Stimulated activated CD8-positive, alpha-beta memory T cell treated with anti-CD3 and anti-CD28 coated beads, Interleukin-2, amount 100 ng/mL, for 48 hours (primary cell): ENCODE data around the gene C13orf46.

Experiments
- DNase-seq, 2 donors: peaks; one replicate each; pipeline ENCODE4 v3.0.0-alpha.2; 2020; ENCODE audit warnings: low read depth in 2 of 2

Gene C13orf46

GRCh38 chr13:113955235-113955634, 18.6 kb downstream of the C13orf46 start:
- no peak for DNase-seq

DNA sequence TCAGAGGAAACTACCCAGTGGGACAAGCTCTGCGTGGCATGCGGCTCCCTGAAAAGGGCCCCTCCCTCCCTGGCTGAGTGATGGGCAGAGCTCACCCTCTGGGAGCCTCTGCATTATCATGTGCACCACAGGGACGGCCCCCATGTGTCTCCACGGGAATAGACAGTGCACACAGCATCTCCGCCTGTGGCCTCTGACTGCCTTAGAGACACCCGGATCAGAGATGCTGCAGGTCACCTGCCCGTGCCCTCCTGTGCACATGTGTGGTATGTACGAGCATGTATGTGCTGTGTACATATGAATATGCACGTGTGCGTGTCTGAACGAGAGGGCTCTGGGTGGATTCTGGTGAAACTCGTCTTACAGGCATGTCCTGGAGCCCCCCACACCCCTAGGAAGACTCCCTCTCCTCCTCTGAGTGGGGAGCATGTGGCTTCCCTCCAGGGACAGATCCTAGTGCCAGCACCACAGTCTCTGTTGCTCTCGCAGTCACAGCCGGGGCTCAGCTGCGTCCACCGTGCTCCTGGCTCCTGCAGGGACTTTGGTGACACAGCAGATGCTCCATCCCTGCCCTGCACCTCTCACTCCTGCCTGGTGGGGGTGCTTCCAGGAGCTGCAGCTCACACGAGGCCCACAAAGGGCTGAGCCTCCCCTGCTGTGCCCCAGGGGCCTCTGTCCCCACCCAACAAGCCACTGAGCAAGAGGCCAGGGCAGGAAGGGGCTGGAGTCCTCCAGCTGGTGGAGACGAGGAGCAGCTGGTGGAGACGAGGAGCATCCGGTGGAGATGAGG, 19.6 kb downstream of the C13orf46 start:
- DNase-seq = no peak

GRCh38 chr13:113953561-113953960, 20.3 kb downstream of the C13orf46 start:
- DNase-seq = no peak

DNA sequence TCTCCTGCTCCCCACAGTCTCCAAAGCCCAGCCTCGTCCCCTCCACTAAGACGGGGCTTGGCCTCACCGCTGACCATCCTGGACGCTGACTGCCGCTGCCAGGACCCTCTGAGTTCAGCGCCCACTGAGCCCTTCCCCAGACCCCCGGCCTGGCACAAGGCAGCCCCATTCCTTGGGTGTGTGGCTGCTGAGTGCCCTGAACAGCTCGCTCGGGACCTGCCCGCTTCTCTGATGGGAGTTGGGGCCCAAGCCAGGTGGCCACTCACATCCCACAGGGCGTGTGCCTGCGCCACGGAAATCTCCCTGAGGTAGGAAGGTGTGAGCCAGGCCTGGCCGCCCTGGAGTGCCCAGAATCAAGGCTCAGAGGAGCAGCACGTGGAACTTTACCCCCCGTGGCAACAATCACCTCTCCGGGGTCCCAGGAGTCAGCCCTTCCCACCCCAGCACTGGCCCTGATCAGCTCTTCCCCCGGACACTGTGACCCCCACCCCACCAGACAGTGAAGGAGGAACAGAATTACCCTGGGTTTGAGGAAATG, 20.8 kb downstream of the C13orf46 start:
- no peak for DNase-seq

GRCh38 chr13:113952151-113952982, 21.5 kb downstream of the C13orf46 start:
- DNase-seq = no peak

- peak; percentile 32 to 45 for DNase-seq
Observed at GRCh38 chr13:113951246-113951999, 22.5 kb downstream of the C13orf46 start.

DNA sequence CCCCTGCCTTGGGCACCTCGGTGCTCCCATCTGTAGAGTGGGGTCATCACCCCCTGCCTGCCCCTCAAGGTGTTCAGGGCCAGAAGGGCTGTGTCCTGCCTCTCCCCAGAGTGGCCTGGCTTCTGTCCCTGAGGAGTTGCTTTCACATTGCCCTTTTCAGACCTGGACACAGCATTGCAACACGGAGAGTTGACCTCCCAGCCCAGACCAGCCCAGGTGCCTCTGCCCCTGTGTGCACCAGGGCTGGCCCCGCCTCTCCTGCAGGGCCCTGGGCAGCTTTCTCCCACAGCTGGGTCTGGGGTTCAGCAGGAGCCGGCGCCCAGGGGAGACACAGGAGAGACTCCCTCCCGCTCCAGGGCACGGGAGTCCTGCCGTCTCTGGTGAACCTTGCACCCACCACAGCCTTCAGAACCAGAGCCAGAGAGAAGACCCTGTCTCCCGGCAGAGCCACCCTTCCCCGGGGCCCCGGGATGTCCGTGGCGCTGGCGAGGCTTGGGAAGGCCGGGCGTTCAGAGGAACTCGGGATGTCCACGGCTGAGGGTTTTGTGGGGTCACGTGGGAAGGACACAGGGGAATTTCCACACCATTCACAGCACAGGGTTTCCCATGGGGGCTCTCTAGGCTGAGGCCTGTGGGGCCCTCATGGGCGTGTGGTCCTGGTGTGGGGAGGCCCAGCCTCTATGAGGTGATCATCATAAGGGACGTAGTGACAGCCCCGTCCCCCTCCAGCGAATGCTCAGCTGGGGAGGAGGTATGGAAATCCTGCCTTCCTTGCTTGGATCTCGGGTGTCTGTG, 23.2 kb downstream of the C13orf46 start:
- no peak for DNase-seq

- no peak for DNase-seq
Observed at GRCh38 chr13:113949546-113949945, 24.3 kb downstream of the C13orf46 start.

DNA sequence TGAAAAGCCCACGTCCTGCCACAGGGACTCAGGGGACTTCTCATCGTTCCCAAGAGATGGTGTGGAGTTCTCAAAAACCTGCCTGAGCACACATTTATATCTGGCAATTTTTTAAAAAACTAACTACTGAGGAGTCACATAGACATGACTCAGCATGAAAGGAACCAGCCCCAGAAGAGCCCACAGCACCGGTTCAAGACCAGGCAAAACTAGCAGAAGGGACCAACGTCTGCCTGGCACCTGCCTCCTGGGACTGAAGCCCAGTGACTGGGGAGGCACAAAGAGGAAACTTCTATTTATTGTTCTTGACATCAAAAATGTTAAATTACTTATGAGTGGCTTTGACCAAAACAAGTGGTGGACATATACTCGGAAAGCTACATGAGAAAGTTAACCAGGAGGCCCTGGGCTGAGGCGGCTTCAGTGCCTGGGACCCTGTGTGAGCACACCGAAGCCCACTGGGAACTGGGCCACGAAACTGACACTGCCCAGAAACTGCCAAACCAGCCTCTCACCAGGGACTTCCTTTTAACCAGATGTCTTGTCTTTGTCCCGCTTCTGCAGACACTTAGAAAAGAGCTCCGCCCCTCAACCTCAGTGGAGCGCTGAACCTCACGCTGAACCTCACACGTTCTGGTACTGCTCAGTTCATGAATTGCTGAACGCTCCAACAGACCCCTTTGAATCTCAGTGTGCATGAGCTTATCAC, 25.7 kb downstream of the C13orf46 start:
- DNase-seq = no peak

DNA sequence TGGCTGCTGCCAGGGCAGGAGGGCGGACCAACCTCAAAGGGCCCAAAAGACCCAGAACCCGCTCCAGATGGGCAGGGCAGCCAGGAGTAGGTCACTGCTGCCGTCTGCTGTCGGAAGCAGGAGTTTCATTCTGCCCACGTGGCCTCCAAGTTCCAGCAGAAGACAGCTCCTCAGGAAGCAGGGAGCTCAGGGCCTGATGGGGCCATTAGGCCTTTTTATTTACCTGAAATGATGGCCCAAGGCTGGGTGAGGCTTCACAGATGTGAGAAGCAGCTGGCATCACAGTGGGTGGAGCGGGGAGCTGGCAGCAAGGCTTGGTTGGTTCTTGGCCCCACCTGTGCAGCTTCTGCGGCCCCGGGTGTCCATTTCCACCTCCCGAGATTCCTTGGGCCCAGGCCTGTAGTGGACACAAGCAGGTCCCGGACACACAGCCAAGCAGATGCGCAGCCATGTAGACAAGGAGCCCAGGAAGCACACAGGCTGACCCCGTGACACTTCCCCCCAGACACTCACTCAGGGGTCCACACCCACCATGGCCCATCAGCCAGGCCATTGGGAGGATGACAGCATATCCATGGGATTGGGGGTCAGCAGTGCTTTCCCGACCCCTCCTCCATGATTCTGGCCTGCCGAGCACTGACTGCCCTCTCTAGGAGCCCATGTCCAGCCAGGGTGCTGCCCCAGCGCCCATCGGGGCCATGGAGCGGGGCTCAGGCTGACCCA, 26.4 kb downstream of the C13orf46 start:
- no peak for DNase-seq

DNA sequence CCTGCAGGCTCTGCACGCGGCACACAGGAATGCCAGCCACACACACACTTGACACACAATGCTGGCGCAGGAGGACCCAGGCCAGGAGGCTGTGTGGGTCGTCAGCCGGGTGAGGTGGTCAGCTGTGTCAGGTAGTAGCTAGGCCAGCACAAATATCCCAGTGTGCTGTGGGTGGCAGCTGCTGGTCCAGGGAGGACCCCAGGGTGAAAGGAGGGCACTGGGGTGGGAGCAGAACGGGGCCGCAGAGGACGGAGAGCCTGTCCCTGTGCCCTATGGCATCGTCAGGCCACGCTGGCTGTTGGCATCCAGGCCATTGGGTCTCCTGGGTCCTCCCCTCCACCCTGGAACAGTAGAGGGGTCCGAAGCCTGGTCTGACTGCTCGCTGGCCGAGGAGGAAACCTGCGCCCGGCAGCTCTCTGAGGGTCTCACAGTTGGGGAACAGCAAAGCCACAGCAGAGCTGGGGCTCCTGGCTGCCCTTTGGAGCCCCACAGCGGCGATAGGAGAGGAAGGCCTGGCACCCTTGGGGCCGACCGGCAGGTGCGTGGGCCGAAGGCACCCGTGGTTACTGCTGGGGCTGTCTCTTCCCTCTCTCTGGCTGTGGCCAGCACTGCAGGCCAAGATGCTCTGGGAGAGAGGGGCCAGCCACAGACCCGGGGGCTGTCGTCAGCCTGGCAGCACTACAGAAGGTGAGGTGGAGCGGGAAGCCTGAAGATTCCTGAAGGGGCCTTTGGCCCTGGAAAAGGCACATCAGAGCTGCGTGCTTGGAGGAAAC, 27.3 kb downstream of the C13orf46 start:
- DNase-seq = no peak

DNA sequence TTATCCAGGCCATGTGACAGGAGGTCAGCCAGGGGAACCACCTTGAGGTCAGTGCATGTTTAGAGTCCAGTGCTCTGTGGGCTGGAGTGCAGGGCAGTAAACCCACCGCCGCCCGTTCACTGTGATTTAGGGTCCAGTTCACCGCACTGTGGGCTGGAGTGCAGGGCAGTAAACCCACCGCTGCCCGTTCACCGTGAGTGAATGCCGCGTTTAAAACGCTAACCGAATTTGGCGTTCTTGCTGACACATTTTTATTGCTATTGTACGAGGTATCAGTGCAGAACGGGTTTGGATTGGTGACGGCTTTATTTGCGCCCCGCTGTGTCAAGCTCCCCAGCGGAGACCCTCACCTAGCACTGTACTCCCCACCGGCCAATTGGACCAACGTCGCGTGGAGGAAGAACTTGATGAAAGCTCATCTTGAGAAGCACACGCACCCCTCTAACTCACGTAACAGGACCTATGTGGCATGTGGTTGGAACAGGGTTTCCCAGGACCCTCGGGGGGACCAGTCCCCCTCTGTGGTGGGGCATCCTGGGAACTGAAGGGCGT, 27.9 kb downstream of the C13orf46 start:
- DNase-seq = no peak

DNA sequence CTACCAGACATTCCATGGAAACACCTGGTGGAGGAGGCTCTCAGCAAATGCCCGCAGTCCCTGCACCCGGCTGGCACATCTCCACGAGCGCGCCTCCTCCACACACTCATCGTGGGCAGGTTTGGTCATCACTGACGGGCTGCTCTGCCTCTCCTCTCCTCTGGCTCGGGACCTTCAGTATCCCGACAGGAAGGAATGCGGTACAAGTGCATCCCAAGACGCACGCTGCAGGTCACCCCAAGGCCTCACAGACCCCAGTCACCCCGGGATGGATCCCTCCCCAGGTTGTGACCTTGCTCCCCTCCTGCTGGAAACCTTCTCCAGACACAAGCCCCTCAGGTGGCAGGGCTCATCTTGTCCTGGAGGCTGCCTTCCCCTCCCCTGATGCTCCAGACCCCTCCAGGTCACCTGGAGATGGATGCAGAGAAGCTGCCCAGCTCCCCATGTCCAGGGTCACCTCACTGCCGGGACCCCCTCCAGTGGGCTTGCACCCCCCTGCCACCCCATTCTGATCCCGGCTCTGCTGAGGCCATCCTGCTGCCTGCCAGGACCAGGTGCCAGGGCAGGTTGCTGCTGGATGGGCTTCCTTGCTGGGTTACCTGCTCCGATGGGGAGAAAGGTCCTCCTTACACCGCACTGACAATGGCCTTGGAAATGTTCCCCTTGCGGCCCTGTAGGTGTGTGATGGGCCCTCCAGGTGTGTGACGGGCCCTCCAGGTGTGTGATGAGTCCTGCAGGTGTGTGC, 29.9 kb downstream of the C13orf46 start:
- DNase-seq = no peak

DNA sequence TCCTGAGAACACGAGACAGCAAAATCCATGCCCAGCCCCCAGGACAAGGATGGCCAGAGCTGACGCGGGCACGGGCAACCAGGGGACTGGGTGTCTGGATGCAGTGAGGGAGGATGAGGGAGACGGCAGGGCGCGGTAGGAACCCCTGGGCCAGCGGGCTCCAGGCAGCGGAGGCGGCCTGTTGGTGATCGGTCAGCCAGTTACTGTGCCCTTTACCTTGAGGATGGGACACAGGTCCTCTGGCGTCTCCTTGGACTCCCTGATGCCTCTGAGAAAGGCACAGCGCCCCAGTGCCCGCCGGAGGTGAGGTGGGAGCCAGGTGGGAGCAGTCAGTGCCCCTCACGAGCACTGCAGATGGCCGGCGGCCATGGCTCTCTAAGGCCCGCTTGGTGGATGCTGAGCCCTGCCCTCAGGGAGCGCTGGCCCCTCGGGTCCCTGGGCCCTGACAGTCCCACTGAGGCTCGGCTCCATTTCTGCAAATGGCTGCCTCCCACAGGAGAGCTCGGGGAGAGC, 31.2 kb downstream of the C13orf46 start:
- DNase-seq = no peak

- no peak for DNase-seq
Observed at GRCh38 chr13:113941571-113942191, 32.2 kb downstream of the C13orf46 start.

- no peak for DNase-seq
Observed at GRCh38 chr13:113939944-113940297, 34.0 kb downstream of the C13orf46 start.

DNA sequence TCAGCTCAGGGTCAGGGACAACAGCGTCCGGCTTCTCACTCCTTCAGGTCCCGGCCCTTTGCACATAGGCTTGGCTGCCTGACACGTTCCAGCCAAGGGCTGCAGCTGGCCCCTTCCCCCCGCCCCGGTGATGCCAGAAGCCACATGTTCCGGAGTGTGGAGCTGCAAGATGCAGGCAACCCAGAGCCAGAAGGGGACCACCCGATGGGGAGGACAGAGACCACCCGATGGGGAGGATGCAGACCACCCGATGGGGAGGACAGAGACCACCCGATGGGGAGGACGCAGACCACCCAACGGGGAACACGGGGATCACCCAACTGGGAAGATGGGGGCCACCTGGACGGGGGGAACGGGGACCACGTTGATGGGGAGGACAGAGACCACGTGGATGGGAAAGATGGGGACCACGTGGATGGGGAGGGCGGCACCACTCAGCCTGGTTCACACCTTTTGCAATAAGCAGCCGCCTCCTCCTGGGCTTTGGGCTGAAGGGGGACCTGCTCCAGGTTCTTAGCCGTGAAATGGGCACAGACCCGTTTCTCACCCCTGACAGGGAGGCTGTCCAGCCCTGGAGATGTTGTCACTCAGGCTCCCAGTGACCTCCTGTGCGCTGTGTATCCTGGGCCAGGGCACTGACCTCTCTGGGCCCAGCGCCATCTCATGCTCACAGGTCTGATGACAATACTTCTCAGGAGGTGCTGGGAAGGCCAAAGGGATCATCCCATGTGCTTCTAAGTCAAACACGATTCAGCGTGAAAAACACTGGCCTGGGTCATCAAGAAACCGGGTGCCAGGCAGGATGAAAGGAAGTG, 34.5 kb downstream of the C13orf46 start:
- no peak for DNase-seq
